SU-DHL-6 (cell line): Measurements from ENCODE around the gene B4GALT1.

ENCODE experiments used
- H2AFZ ChIP-seq: fragments of 200-600 bp; sonication (generic); 2 replicates; pipeline ENCODE4 v1.6.1; 2014; ENCODE audit warnings: low read depth, mild to moderate bottlenecking, moderate library complexity, mixed read lengths, antibody characterized with exemption, low read length; ENCODE audit not compliant: severe bottlenecking
- H3F3A ChIP-seq: fragments of 200-600 bp; shearing (Covaris generic); 2 replicates; pipeline ENCODE4 v1.6.0; 2016; ENCODE audit warnings: antibody characterized with exemption, mild to moderate bottlenecking; ENCODE audit not compliant: insufficient read depth
- H3K27ac ChIP-seq: fragments of 200-600 bp; sonication (generic); 2 replicates; pipeline ENCODE4 v1.5.1; 2016; ENCODE audit warnings: low read depth, mild to moderate bottlenecking, low read length, moderate library complexity, mixed read lengths
- H3K27me3 ChIP-seq: fragments of 200-600 bp; sonication (generic), shearing (Covaris generic); 2 replicates; pipeline ENCODE4 v1.6.0; 2014; ENCODE audit warnings: mild to moderate bottlenecking, low read length
- H3K36me3 ChIP-seq: fragments of 200-600 bp; sonication (generic); 2 replicates; pipeline ENCODE4 v1.6.1; 2014; ENCODE audit warnings: mild to moderate bottlenecking, low read length, mixed read lengths
- H3K4me2 ChIP-seq: fragments of 300-600, 200-600 bp; shearing (Covaris generic), sonication (generic); 2 replicates; pipeline ENCODE4 v1.6.0; 2014; ENCODE audit warnings: low read length, low read depth, mild to moderate bottlenecking; ENCODE audit not compliant: poor library complexity, severe bottlenecking
- H3K4me3 ChIP-seq: fragments of 200-600 bp; sonication (generic); 2 replicates; pipeline ENCODE4 v1.5.1; 2014; ENCODE audit warnings: antibody characterized with exemption, low read length, mild to moderate bottlenecking, mixed read lengths; ENCODE audit not compliant: insufficient read depth, poor library complexity, severe bottlenecking
- H3K79me2 ChIP-seq: fragments of 200-600 bp; sonication (generic); 2 replicates; pipeline ENCODE4 v1.6.1; 2014; ENCODE audit warnings: mild to moderate bottlenecking, low read length, moderate library complexity; ENCODE audit not compliant: insufficient read depth
- H3K9ac ChIP-seq: fragments of 200-600 bp; sonication (generic); 2 replicates; pipeline ENCODE4 v1.7.0; 2014; ENCODE audit warnings: mild to moderate bottlenecking, low read length
- H3K9me2 ChIP-seq: fragments of 200-600 bp; sonication (generic); replicated peaks from 2 replicates; pipeline ENCODE4 v1.6.1; 2014; ENCODE audit warnings: low read length; ENCODE audit not compliant: insufficient read depth
- H3K9me3 ChIP-seq: fragments of 200-600 bp; sonication (generic); 2 replicates; pipeline ENCODE4 v1.6.1; 2014; ENCODE audit warnings: low read length, mixed read lengths; ENCODE audit not compliant: insufficient read depth
- H4K20me1 ChIP-seq: fragments of 200-600 bp; sonication (generic); 2 replicates; pipeline ENCODE4 v1.6.1; 2014; ENCODE audit warnings: low read depth, mild to moderate bottlenecking, antibody characterized with exemption, low read length, moderate library complexity, mixed read lengths
- EZH2phosphoT487 ChIP-seq: fragments of 200-600 bp; sonication (generic), shearing (Covaris generic); conservative IDR thresholded peaks from 2 replicates; pipeline ENCODE4 v1.6.1; 2018; ENCODE audit warnings: mild to moderate bottlenecking, antibody characterized with exemption, low read length, moderate library complexity, mixed read lengths
- TF ChIP-seq, protein P1 (sequence below): fragments of 200-600 bp; sonication (generic); IDR thresholded peaks from one replicate; pipeline ENCODE4 v1.5.1; 2017; ENCODE audit warnings: antibody characterized with exemption, mild to moderate bottlenecking, low read length, moderate library complexity; ENCODE audit not compliant: insufficient read depth, poor library complexity, severe bottlenecking

The B4GALT1 gene

DNA sequence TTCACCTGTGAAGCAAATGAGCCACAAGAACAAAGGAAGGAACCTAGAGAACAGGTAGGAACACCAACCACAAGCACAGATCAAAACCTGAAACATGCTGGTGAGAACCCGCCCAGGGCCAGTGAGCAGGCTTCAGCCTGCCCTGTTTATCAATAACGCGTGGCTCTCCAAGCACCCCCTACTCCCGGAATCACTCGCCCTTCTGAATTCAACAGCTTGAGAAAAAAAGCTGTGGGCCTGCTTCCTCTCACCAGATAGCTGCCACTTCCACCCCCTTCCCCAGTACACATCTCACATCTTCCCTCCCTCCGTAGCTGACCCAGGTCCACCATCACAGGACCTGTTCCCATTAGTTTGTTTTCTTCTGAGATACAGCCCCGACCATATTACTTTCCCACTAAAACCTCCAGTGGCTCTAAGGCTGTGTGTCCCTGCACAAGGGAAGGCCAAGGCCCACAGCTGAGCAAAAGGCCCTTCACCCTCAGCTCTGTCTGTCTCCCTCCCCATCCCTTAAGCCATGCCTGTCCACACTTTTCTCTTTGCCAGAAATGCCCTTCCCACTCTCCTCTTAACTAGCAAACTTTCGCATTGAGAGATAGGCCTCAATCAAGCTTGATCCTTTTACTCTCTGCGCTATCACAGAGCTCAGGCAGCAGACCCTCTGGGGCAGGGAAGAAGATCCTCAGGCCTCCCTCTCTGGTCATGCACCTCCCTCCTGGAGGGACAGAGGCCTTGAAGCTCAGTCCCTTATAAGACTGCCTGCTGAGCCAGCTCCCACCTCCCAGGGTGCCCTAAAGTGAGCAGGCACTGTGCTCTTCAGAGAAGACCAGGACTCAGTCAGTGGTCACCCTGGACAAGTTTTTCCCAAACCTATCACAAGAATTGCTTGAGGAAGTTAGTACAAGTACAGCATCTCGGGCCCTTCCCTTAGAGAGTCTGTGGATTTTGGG, 30.1 kb downstream of the B4GALT1 start:
- H3K9me3 ChIP-seq: no peaks in the 10 kb centered on the region
- H3K27ac ChIP-seq: no peak overlapping the region
- TF ChIP-seq, protein P1, sequence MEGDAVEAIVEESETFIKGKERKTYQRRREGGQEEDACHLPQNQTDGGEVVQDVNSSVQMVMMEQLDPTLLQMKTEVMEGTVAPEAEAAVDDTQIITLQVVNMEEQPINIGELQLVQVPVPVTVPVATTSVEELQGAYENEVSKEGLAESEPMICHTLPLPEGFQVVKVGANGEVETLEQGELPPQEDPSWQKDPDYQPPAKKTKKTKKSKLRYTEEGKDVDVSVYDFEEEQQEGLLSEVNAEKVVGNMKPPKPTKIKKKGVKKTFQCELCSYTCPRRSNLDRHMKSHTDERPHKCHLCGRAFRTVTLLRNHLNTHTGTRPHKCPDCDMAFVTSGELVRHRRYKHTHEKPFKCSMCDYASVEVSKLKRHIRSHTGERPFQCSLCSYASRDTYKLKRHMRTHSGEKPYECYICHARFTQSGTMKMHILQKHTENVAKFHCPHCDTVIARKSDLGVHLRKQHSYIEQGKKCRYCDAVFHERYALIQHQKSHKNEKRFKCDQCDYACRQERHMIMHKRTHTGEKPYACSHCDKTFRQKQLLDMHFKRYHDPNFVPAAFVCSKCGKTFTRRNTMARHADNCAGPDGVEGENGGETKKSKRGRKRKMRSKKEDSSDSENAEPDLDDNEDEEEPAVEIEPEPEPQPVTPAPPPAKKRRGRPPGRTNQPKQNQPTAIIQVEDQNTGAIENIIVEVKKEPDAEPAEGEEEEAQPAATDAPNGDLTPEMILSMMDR: no peak
- no peak for TF ChIP-seq EZH2phosphoT487
- H3K9me2 ChIP-seq: no peaks in the 10 kb centered on the region
- no peak overlapping the region for H3K9ac ChIP-seq
- H3K36me3 ChIP-seq: no peaks in the 10 kb centered on the region
- H3K4me2 ChIP-seq: no peak overlapping the region
- H3K79me2 ChIP-seq: no peaks in the 10 kb centered on the region
- H3K4me3 ChIP-seq: no peak overlapping the region
- no peak overlapping the region for H2AFZ ChIP-seq
- H3K27me3 ChIP-seq: no peaks in the 10 kb centered on the region
- peaks cover 9% of the 10 kb centered on the region; the same call in 1 of the 2 replicates for H4K20me1 ChIP-seq
- H3F3A ChIP-seq: no peaks in the 10 kb centered on the region

GRCh38 chr9:33135470-33135958, 31.6 kb downstream of the B4GALT1 start:
- TF ChIP-seq, protein P1: no peak
- TF ChIP-seq EZH2phosphoT487: no peak
- H3K9me3 ChIP-seq: no peaks in the 10 kb centered on the region
- H3K9ac ChIP-seq: no peak overlapping the region
- no peak overlapping the region for H3K4me3 ChIP-seq
- no peaks in the 10 kb centered on the region for H3K27me3 ChIP-seq
- H3K79me2 ChIP-seq: no peaks in the 10 kb centered on the region
- no peaks in the 10 kb centered on the region for H3K36me3 ChIP-seq
- no peak overlapping the region for H2AFZ ChIP-seq
- H3K4me2 ChIP-seq: no peak overlapping the region
- H3K9me2 ChIP-seq: no peaks in the 10 kb centered on the region
- H3K27ac ChIP-seq: no peak overlapping the region
- peaks cover 5% of the 10 kb centered on the region; the same call in 1 of the 2 replicates for H4K20me1 ChIP-seq
- H3F3A ChIP-seq: no peaks in the 10 kb centered on the region

DNA sequence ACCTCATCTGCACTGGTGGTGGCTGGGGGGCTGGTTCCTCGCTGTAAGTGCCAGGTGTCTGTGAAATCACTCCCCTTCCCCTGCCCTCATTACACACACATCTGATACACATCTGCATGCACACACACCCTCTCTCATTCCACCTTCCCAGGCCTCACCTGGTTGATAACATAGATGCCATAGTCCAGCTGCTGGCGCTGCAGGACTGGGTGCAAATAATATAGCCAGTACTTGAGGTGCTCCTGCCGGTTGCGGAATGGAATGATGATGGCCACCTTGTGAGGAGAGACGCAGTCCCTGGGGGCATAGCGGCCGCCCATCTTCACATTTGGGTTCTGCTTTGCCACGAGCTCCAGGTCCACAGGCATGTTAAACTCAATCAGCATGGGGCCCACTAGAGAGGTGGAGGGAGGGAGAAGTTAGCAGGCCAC, 32.1 kb downstream of the B4GALT1 start:
- no peaks in the 10 kb centered on the region for H3K9me3 ChIP-seq
- H3K4me3 ChIP-seq: no peak overlapping the region
- no peaks in the 10 kb centered on the region for H3K27me3 ChIP-seq
- H3K27ac ChIP-seq: no peak overlapping the region
- H3K9me2 ChIP-seq: no peaks in the 10 kb centered on the region
- H4K20me1 ChIP-seq: peaks cover under 1% of the 10 kb centered on the region; the same call in 1 of the 2 replicates
- H3F3A ChIP-seq: no peaks in the 10 kb centered on the region
- no peak overlapping the region for H3K9ac ChIP-seq
- no peak overlapping the region for H2AFZ ChIP-seq
- no peaks in the 10 kb centered on the region for H3K36me3 ChIP-seq
- no peak overlapping the region for H3K4me2 ChIP-seq
- no peaks in the 10 kb centered on the region for H3K79me2 ChIP-seq
- TF ChIP-seq, protein P1: no peak
- TF ChIP-seq EZH2phosphoT487: no peak
